Stimulated activated CD8-positive, alpha-beta memory T cell treated with anti-CD3 and anti-CD28 coated beads, Interleukin-7, amount 100 ng/mL, for 24 hours (primary cell): ENCODE measurements around the gene NMT2.
"Not testable (repeated sequence)": the region's sequence is repeated elsewhere in the genome, so short reads cannot be mapped to it uniquely, and the experiment has no call there.

ENCODE experiments used
- DNase-seq: peaks from one replicate; pipeline ENCODE4 v3.0.0-alpha.2; 2020; ENCODE audit warnings: low read depth

Gene NMT2

DNA sequence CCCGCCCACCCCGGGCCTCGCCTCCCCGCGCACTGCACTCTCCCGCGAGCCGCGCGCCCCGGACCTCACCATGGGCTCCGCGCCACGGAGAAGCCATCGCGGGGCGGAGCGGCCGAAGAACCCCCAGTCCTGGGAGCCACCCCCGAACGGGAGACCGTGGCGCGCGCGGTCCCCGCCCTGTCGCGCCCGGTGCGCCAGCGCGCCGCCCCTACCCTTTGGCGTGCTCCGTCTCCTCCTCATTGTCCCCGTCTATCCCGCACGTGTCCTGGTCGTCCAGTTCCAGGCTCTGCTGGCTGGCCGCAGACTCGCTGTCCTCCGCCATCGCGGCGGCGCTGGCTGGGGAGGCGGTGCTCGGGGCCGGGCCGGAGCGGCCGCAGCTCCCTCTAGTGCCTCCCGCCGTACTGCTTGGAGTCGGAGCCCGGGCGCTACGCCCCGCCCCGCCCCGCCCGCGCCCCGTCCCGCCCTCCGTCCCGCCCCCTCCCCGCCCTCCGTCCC lies at the start of gene NMT2:
Gene NMT2 (minus strand): TSS at position 403 of the 495 bp plus-strand sequence. CDS start 81 bp downstream, at position 322.
- no peak for DNase-seq

DNA sequence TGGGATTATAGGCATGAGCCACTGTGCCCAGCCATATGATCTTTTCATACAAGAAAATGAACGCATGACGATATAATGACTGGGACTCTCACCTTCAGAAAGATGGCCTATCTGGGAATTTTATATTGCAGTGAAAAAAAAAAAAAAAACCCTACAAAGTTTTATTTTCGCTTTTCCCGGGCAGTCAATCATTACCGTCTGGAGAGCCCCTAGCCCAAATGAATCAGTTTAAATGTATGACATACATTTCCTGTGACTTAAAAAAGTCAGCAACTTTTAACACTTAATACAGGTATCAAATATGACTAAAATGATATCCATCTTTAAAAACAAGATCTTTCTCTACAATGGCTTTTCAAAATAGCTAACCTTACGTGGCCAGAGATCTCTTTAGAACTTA lies 48.2 kb upstream of the NMT2 start:
- no peak for DNase-seq

DNA sequence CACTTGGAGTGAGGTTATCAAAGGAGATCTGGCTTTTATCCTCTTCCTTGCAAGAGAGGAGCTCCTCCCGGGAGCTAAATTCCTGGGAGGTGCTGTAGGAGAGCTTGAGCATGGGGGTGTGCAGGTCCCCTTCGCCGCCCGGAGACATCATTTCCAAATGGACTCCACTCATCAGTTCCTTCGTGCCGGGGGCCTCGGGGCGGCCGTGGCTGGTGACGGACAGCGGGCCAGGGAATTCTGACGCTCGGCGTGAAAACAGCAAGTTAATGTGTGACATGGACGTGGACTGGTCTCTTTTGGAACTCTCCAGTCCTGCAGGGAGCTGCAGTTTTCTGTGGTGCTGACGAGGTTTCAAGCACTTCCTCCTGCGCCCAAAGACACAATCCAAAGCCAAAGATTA lies 45.7 kb upstream of the NMT2 start:
- DNase-seq = no peak

DNA sequence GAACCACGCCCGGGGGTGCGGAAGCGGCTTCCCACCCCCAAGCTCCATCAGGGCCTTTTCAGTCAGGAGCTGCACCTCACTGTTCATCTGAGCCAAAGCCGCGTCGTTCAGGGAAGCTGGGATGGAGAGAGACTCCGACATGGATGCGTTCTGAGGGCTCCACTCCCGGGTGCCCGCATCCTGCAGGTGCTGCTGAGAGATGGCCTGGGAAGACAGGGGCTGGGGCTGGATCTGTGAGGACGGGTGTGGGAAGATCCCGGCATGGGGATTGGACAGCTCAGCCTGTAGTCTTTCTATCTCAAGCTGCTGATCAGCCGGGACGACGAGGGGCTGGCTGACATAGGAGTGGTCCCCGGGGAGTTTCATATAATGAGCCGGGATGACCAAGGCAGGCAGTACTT lies 45.0 kb upstream of the NMT2 start:
- DNase-seq = no peak

DNA sequence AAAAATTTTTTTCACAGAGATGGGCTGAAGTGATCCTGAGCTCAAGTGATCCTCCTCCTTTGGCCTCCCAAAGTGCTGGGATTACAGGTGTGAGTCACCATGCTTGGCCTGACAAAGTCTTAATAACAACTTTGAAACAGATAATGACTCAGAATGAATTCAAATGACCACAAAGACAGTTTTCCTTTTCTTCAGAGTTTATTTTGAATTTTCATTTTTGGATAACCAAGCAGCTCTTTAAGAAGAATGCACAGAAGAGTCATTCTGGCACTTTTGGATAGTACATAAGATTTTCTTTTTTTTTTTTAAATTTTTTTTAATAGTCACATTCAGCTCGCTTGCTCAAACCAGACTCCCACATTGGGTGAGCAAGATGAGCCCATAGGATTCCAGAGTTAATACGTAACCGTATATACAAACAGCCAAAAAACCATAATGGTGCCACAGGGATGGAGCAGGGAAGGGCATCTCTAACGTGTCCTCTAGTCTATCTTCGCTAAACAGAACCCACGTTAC lies 43.0 kb upstream of the NMT2 start:
- no peak for DNase-seq

DNA sequence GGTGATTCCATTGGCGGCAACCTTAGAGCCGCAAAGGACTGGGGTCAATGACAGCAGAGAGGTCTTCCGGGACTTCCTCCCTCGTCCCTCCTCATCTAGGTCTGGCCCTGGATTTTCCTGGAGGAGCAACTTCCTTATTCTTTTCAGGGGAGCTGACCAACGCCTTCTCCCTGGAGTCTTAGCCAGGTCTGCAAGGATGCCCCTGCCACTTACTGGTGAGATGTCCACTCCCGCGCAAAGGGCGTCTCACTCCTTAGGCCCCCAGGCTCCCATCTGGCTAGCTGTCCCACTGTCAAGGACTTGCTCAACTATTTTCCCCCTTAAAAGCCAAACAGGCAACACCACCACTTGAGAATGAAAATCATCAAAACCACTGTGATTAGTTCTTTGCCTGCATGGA lies 42.0 kb upstream of the NMT2 start:
- DNase-seq = no peak

DNA sequence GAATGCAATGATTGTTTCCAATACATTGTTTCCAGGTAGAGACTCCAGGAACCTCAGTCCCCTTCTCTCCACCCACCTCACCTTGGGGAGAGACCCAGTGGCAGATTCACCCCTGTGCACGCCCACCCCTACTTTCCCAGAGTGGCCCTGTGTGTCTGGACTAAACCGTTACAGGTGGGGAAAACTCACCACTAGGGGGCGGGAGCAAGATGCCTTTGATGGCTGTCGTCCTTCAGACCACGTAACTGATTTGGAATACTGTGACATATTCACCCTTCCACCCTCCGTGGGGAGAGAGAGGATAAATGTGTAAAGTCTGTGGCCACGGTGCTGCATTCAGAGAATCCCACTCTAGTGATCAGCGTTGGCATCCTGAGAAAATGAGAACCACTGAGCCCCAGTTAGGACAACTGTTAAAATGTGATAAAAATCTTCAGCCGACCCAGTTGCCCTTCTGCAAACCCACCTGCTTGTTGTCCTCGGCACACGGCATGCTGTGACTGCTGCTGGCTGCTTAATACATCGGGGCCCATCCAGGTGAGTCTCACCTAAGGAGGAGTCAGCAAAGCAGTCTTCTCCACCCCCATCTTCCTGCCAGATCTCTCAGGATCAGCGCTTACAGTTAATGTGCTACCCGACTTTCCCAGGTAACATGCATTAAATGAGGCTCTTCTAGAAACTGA lies 41.5 kb upstream of the NMT2 start:
- DNase-seq = peak; percentile 61

DNA sequence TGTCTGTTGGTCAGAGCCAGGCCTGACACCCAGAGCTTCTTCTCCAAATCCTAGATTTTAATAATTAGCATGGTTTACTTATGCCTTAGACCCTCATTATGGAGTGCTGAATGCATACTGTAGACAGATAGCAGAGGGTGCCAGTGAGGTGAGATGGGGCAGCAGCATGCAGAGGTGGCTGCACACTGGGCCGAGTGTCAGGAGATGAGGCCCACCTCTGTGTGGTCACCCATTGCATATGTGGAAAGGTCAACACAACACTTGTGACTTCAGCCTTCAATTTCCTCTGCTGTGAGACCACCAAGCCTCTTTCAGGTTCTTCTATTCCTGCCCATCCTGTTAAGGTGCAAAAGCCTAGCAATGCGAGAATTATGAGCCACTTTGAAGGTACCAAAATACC lies 39.7 kb upstream of the NMT2 start:
- no peak for DNase-seq

DNA sequence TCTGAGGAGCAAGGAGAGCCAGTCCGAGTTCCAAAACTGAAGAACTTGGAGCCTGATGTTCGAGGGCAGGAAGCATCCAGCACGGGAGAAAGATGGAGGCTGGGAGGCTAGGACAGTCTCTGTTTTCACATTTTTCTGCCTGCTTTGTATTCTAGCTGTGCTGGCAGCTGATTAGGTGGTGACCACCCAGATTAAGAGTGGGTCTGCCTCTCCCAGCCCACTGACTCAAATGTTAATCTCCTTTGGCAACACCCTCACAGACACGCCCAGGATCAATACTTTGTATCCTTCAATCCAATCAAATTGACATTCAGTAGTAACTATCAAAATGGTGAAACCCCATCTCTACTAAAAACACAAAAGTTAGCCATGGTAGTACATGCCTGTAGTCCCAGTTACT lies 38.9 kb upstream of the NMT2 start:
- DNase-seq = not testable (repeated sequence)

DNA sequence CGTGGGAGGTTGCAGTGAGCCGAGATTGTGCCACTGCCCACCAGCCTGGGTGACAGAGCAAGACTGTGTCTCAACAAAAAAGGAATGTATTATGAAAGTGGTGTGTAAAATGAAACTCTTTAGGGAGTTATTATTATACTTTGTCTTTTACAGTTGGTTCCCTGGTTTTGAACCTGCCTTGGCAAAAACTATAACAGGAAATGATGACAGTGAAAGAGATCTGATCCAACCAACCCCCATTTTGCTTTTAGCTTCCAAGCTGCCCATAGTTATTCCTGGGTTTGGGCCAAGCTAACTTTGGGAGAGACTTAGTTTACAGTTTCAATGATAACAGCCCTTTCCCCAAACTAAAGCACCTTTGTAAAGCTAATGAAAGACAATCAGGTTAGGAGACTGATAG lies 34.1 kb upstream of the NMT2 start:
- DNase-seq = no peak

DNA sequence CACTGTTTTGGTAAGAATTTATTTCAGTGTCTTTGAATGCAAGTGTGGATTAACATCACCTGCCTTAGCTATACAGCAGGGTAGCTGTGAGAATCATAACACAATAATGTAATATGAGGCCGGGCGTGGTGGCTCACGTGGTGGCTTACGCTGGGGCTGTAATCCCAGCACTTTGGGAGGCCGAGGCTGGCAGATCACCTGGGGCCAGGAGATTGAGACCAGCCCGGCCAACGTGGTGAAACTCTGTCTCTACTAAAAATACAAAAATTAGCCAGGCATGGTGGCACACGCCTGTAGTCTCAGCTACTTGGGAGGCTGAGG lies 33.8 kb upstream of the NMT2 start:
- not testable (repeated sequence) for DNase-seq

DNA sequence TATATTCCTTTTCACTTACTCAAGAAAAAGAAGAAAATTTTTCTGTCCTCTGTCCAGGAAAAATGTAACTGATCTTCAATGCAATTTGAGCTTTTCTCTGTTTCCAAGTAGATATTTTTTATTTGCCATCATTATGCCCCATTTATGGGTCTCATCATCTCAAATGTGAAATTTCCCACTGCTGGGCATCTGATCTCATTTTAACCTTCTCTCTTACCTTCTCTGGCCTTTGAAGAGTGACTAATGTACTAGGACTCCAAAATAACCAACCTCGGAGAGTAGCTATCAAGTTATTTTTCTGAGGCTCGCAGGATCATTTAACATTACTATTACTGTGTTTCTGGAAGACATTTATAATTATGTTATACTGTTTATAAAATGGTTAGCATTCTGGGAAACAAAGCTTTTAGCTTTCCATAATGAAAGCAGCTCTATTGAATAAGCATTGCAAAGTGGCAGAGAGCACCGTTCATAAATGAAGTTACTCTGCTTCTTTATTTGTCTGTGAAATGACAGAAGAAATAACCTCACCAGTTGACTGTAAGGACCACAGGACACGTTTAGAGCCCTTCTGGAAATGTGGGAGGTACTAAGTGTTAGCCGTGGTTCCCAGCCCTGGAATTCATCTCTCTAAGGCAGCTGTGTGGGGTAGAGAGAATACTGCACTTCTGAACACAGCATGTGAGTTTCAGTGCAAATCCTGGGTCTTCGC lies 33.3 kb upstream of the NMT2 start:
- no peak for DNase-seq

DNA sequence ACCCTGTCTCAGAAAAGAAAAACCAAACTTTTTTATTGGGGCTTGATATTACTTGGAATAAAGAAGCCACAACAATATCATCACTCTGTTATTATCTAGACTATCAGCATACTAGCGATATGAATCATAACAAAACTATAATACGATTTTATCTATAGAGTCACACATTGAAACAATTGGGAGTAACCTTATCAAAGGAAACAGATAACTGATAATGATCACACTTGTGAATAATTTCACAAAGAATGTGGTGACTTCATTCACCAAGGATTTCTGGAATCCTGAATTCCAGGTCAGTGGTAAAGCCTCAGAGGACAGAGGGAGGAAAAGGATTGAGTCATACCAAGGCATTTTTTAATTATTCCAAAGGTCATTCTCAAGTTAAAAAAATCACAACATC lies 32.1 kb upstream of the NMT2 start:
- DNase-seq = no peak

DNA sequence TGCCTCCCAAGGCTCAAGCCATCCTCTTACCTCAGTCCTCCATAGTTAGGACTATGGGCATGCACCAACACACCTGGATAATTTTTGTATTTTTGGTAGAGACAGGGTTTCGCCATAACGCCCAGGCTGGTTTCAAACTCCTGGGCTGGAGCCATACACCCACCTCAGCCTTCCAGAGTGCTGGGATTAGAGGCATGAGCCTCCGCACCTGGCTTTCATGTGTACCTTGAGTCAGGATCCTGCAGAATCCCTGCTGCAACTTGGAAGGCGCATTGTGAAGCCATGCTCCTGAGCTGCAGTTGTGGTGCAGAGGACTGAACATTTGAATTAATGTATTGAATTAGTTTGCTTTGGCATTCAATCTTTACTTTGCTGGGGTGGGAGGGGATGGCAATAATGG lies 29.4 kb upstream of the NMT2 start:
- no peak for DNase-seq

DNA sequence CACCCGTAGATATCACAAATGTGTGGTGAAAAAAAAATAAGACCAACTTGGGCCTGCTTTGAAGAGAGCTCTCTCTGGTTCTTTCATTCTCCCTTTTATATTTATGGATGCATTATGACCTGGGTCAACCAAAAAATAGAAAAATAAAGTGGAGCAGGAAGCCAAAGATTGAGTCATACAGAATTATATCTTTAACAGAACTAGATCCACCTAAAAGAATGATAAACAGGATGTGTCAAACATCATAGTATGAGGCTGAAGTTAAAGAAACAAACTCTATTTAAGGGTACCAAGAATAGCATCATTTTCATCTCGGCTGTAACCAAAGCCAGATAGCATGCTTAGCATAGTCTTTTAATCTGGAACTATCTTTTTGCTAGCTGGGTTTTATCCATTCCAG lies 28.8 kb upstream of the NMT2 start:
- DNase-seq = no peak

DNA sequence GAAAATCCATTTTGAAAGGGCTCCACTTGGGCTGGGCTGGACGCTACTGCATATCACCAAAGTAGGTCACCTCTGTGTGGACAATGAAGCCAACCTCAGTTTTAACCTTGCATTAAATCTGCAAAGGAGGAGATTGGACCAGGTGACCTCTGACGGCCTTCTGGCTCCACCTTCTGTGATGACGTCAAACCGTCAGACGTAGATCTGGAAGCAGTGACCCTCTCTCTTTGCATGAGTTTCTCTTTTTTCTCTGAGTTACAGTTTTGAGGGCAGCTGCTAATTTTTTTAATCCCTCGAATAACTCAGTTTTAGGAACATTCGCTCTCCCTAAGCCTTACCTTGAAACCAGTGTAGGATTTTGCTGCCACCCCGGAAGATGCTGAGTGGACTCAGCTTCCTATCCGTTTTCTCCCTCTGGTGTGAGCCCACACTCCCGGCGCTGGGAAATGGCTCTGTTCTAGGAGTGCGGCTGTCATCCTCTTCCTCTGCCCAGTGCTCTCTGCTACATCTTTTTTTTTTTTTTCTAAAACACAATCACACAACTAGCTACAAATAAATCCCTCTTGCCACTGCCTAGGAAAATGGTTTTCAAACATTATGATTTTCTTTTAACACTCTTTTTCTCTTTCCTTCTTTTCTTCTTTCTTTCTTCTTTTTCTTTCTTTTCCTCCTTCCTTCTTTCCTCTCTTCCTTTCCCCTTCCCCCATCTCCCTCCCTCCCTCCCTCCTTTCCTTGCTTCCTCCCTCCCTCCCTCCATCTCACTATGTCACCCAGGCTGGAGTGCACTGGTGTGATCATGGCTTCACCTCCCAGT lies 27.7 kb upstream of the NMT2 start:
- DNase-seq = no peak

DNA sequence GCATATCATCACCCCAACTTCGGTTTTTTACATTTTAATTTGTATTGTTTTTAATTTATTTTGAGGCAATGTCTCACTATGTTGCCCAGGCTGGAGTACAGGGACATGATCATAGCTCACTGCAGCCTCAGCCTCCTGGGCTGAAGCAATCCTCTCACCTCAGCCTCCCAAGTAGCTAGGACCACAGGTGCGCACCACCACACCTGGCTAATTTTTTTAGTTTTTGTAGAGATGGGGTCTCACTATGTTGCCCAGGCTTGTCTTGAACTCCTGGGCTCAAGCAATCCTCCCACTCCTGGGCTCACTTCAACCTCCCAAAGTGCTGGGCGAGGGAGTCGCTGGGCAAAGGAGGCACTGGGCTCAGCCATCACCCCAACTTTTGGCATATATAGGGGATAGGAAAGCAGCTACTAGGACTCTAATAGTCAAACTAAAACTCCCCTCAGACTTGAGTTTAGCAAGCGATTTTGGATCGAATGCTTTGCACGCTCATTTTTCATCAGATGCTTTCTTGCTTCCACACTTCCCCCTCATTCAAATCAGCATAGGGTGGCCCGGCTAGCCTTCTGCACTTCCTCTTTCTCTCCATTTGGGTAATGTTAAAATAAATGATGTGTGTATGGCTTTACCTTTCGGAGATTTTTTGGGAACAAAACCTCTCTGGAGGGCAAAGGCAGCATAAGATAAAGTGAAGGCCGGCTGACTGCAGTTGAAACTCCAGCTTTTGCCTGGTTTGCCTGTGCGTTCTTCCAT lies 20.8 kb upstream of the NMT2 start:
- no peak for DNase-seq

DNA sequence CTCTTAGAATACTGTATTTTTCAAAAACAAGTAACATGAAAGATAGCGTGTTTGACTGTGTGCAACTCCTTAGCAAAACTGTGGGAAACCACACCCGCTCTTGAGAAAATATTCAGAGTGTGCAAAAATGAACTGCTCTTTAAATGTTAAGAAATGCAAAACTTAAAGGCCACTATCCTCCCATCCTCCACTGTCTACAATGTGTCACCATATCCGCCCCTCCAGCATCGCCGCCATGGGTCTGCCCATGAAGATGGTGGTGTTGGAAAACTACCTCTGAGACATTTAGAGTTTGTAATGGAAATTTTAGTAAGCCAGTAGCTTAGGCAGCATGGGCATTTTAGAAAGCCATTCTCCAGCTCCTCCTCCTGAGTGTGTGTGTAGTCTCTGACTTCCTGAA lies 20.1 kb upstream of the NMT2 start:
- no peak for DNase-seq

DNA sequence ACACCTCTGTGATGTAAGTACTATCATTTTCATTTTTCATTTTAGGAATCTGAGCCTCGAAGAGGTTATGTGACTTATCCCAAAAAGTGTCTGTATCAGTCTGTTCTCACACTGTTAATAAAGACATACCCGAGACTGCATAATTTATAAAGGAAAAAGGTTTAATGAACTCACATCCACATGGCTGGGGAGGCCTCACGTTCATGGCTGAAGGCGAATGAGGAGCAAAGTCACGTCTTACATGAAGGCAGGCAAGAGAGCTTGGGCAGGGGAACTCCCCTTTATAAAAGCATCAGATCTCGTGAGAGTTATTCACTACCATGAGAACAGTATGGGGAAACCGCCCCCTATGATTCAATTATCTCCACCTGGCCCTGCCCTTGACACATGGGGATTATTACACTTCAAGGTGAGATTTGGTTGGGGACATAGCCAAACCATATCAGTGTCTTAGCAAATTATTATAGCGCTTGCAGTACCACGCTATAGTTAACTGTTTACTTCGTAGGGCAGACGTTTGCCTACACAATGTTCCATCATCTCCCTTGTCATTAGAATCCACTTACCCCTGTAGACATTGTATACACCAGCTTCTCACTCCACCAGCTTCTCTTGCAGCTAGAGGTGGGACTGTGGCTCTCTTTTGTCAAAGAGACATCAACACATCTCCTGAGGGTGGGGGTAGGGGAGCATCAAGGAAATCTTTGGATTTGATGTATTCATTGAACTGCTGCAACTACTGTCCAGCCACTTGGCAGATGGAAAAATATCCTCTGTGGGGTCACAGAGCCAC lies 15.4 kb upstream of the NMT2 start:
- no peak for DNase-seq

DNA sequence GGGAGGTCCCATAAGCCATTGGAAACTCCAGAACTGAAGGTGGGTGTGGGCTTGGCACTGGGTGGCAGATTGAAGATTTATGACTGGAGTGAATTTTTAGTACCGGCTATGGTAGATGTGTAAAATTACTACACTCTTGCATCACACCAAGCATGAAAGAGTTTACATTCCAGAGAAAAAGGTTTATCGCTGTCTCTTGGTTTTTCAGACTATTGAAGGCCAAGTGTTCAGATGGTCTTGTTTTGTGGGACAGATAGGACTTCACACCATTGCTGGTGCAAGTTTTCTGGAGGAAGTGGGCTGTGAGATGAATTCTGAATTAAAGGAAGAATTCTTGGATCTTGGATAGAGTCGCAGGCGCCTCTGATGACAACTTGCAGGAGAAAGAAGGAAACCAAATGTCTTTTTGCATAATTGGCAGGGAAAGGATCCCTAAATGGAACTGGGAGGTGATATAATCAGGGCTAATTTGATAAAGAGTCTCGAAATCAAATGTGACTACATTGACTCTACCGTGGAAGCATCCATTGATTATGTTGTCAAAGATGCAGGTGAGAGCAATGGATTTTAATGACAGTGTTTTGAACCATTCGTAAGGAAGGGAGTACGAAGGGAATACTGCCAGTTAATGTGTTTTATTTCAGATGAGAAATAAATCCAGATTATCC lies 14.2 kb upstream of the NMT2 start:
- no peak for DNase-seq
